HG03135 (cell line): ENCODE measurements around the gene SDCCAG8.
A peak's percentile ranks its signal among the peaks of the same experiment; 100 is the strongest.

ENCODE experiments used
- ATAC-seq: cut with Tn5 transposase; IDR thresholded peaks from one replicate; pipeline ENCODE4 v1.9.1; 2021; ENCODE audit warnings: mild to moderate bottlenecking, moderate library complexity; ENCODE audit not compliant: unreplicated experiment

Gene SDCCAG8

DNA sequence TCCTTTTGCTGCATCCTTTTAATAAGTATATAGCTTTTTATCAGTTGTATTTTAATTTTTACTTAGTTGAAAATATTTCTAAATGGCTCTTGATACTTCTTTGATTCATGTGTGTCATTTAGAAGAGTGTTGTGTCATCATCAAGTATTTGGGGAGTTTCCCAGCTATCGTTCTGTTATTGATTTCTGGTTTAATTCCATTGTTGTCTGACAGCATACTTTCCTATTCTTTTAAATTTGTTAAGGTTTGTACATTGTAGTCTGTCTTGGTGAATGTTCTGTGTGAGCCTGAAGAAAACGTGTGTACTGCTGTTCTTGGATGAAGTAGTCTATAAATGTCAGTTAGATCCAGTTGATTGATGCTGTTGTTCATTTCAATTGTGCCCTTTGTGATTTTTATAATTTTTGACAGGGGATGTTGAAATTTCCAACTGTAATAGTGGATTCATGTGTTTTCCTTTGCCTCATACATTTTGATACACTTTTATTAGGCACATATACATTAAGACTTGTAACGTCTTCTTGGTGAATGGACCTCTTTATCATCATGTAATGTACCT, 24.8 kb downstream of the SDCCAG8 start:
- ATAC-seq: no peak

DNA sequence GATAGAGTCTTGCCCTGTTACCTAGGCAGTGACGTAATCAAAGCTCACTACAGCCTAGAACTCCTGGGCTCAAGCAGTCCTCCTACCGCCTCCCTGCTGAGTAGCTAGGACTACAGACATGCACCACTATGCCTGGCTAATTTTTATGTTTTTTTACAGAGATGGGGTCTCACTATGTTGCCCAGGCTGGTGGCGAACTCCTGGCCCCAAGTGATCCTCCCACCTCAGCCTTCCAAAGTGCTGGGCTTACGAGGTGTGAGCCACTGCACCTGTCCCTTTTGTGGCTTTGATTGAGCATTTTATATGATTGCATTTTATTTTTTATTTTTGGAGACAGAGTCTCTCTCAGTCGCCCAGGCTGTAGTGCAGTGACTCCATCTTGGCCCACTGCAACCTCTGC, 25.8 kb downstream of the SDCCAG8 start:
- no peak for ATAC-seq

GRCh38 chr1:243286409-243287122, 30.7 kb downstream of the SDCCAG8 start:
- no peak for ATAC-seq

- no peak for ATAC-seq
These were observed 31.3 kb downstream of the SDCCAG8 start for GRCh38 chr1:243287123-243287460.

DNA sequence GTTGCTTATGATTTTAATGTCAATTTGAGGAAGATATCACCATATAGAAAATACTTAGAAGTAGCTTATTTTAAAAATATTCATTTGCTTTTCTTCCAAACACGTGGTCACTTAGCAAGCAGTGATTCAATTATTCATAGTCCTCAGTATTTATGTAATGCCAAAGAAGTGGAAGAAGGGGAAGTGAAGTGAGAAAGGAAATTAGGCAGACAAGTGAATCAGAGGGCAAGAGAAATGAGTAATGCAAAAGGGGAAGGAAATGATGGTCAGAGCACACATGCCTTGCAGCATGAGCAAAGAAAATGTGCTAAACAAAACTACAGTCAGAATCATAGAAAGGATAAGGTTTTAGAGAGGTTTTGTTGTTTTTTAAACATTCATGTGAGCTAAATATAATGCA, 31.8 kb downstream of the SDCCAG8 start:
- ATAC-seq: peak; percentile 89

DNA sequence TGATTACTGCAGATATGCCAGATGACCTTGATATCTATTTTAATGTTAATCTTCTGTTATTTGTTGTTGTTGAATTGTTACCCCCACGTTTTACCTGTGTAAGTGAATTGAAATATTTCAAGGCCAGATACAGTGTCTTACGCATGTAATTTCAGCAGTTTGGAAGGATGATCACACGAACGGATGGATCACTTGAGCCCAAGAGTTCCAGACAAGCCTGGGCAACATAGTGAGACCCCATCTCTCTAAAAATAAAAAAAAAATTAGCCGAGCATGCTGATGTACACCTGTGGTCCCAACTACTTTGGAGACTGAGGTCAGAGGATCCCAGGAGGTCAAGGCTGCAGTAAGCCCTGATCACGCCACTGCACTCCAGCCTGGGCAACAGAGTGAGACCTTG, 32.2 kb downstream of the SDCCAG8 start:
- ATAC-seq: no peak

DNA sequence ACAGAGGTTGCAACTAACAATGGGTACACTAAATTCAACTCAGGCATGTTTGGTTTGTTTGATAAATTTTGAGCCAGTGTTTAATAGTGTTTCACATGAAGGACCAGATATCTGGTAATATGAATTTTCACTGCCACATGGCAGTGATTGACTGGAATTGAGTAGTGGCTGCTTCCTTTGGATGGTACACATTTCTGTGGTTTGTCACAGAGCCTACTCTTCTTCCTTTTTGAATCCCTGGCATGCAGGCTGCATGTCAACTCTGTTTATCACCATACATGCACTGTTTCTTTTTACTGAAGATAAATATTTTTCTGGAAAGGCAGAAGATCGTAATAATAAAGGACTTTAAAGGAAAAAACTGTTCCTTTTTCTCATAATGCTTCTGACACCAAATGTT, 35.5 kb downstream of the SDCCAG8 start:
- no peak for ATAC-seq

DNA sequence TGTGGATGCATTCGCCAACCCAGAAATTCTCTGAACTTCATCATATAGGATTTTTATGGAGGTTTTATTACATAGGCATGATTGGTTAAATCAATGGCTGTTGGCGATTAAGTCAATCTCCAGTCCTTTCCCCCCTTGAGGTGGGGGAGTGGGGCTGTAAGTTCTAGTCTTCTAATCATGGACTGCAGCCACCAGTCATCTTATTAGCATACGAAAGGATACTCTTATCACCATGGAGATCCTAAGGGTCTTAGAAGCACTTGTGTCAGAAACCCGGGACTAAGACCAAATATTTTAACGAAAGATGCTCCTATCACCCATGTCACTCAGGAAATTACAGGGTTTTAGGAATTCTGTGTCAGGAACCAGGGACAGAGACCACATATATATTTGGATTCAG, 36.3 kb downstream of the SDCCAG8 start:
- no peak for ATAC-seq

DNA sequence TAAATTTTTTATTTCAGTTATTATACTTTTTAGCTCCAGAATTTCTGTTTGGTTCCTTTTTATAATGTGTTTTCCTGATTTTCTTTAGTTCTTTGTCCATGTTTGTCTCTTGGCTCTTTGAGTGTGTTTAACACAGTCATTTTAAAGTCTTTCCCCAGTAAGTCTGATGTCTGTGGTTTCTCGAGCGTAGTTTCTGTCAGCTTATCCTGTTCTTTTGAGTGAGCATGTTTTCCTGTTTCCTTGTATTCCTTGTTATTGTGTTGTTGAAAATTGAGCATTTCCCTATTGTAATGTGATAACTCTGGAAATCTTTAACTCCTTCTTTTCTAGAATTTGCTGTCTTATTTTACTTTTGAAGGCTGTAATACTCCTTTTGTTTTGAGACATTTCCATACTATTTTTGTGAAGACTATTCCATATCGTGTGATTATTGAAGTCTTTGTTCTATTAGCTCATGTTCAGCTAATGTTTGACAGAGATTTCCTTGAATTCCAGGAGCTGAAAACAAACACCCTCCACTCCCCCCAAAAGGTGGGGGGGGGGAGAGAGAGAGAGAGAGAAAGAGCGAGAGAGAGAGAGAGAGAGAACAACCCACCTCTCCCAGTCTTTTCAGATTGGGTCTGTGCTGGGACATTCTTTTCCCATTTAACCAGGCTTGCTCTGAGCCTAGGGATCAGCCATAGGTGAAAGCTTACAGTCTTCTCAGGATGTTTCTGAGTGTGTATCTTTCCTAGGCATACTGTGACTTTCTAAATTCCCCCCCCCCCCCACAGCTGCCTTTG, 38.3 kb downstream of the SDCCAG8 start:
- ATAC-seq: no peak

GRCh38 chr1:243294723-243295121, 38.9 kb downstream of the SDCCAG8 start:
- ATAC-seq: no peak

DNA sequence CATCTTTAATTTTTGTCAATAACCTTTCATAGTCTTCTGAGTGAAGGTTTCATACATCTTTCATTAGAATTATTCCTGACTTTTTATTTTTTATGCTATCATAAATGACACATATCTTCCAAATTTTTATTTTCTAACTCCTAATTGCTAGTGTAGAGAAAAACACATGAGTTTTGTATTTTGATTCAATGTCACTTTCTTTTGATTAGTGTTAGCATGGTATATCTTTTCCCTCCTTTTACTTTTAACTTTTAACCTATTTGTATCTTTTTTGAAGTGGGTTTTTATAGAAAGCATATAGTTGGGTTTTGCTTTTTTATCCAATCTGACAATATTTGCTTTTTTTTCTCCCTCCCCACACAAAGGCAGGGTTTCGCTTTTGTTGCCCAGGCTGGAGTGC, 43.2 kb downstream of the SDCCAG8 start:
- no peak for ATAC-seq

- no peak for ATAC-seq
These were observed 45.2 kb downstream of the SDCCAG8 start for GRCh38 chr1:243301059-243301458.

DNA sequence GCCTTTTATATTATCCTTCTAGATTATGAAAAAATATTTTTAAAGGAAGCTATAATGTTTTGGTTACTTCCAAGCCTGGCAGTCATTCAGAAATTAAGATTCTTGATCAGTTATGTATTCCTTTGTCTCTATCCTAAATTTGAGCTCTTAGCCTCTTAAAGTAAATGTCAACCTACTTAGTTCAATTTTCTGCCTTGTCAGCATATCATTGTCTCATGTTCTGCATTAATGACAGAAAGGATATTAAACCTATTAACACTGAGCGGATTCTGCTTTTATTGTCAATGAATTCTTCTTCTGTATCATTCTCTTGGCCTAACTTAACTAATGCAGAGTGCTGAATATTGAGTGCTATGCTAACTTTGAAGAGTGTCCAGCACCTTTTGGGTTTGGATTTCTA, 56.0 kb downstream of the SDCCAG8 start:
- no peak for ATAC-seq

- peak; percentile 30 for ATAC-seq
These were observed 57.3 kb downstream of the SDCCAG8 start for GRCh38 chr1:243312952-243313634.

- peak; percentile 69 for ATAC-seq
These were observed 58.0 kb downstream of the SDCCAG8 start for GRCh38 chr1:243313635-243314536.

GRCh38 chr1:243315455-243315854, 59.6 kb downstream of the SDCCAG8 start:
- no peak for ATAC-seq

DNA sequence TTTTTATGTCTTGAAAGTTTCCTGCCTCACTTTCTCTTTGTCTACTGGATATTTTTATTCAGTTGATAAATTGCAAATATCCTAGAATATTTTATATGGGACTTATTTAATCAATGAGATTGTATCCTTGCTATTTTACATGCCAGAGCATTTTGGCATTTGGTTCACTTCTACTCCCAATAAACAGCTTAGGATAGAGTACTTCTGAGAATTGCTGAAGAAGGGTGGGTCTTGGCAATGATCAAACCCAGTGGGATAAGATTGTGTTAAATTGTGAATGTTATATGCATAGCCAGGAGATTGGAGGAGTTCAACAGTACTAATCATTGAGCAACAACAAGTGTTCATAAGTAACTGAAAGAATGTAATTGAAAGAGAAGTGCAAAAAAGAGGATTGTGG, 60.1 kb downstream of the SDCCAG8 start:
- no peak for ATAC-seq

DNA sequence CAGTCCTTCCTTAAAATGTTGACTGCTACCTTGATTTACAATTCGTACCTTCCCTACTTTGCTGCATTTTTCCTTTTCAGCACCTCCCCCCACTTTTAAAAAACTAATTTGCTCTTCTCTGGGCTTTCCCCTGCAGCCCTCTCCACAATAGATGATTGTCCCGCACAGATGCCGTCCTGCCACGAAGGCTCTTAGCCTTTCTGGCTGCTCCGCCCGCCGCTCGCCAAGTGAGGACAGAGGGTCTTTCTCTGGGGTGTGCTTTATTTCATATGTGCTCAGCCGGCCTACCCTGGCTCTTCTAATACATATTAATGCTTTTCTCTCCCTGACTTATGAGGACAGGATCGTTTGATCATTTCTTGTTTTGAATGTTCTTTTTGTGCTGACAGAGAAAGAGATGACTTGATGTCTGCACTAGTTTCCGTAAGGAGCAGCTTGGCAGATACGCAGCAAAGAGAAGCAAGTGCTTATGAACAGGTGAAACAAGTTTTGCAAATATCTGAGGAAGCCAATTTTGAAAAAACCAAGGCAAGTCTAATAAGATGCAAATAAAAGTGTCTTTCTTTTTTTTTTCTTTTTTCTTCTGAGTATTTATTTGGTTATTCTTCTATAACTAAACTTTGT, 60.6 kb downstream of the SDCCAG8 start:
- no peak for ATAC-seq

DNA sequence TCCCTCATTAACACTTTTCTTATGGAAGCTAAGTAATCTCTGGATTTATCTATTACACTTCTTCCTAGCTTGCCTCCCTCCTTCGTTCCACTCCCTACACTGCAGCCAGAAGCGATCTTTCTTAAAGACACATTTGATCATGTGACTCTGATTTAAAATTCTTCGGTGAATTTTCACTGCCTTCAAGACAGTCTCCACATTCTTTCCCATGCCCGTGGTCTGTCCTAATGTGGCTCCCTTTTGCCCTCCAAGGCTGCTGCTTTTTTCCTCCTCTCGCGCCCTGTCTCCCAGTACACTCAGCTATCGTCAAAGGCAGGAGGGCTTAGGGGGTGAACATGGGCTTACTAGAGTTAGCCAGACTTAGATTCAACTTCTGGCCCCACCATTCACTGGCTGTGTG, 64.4 kb downstream of the SDCCAG8 start:
- no peak for ATAC-seq

GRCh38 chr1:243322326-243322725, 66.5 kb downstream of the SDCCAG8 start:
- ATAC-seq: no peak
